ENCODE results near the gene COPZ1. TPM values are rescaled to one million over a fixed set of nuclear protein-coding genes. Genes with fewer than 3 reads are reported as not detected.

COPZ1 gene
- total and polyA plus RNA-seq, 10 donors, result 55.4 to 99.1 (median 80.5) TPM

GRCh38 chr12:54286042-54287030 is 38.6 kb upstream of the COPZ1 start:
- intact Hi-C loops (cut with DNase I; ENCODE audit: low total_unique reads), result no loop called here
- no peak for DNase-seq
- peaks cover 10 to 100% (median 77%) of the 10 kb centered on the region in 6 donors for H3K36me3 ChIP-seq
- H3K9me3 ChIP-seq, result no peaks in the 10 kb centered on the region
- H3K27ac ChIP-seq, result peak overlapping the region in 5 of 8 donors; percentile 10 to 42 (median 29)
- 63 to 81% (median 64%) methylated on average over 12 of the region's 12 CpGs for WGBS, 5 donors
- no peak overlapping the region for H3K4me3 ChIP-seq
- H3K4me1 ChIP-seq, result peaks cover 41 to 100% (median 76%) of the 10 kb centered on the region in 6 donors
- H3K27me3 ChIP-seq (replicated peaks in 1 of 7), result no peaks in the 10 kb centered on the region
- TF ChIP-seq POLR2A (IDR thresholded peaks at IDR 0.05) (no peak), CTCF (IDR thresholded peaks at IDR 0.05 in 8 of 11, conservative IDR thresholded peaks at IDR 0.05 in 3 of 11) (no peak), POLR2AphosphoS5 (IDR thresholded peaks at IDR 0.05) (peak in 1 of 3 donors; percentile 72)

DNA sequence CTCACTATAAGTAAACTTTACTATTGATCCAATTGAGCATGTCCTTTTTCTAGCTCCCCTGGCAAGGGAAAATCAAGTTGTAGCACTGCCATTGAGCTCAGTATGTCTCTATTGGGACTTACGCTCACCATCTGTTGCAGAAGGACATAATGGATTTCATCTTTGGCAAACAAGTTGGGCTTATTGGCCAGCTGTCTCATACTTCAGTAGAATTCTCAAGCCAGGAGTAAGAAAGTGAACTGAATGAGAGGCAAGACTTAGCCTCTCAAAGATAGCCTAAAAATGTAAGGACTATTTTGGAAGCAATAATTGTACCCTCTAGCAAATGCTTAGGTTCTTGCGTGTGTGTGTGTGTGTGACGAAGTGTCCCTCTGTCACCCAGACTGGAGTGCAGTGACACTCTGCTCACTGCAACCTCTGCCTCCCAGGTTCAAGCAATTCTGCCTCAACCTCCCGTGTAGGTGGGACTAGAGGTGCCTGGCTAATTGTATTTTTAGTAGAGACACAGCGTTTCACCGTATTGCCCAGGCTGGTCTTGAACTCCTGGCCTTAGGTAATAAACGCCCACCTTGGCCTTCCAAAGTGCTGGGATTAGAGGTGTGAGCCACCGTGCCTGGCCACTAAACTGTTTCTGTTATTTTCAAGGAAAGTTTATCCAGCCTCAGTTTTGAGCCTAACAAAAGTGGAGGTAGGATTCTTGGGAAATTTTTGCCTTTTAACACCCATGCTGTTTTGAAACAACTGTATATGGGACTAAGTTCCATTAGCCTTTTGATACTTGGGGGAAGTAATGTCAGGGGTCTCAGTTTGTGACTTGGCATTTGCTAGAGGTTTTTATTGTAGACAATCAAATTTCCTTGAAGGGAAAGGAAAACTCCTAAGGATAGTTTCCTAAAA is 37.4 kb upstream of the COPZ1 start:
- Histone ChIP-seq H3K9me3 (no peaks in the 10 kb centered on the region), H3K4me1 (peaks cover 29 to 100% (median 64%) of the 10 kb centered on the region in 6 donors), H3K27me3 (replicated peaks in 1 of 7) (no peaks in the 10 kb centered on the region), H3K4me3 (no peak overlapping the region), H3K27ac (peak overlapping the region in 2 of 8 donors; percentile 29 to 69), H3K36me3 (peaks cover 10 to 100% (median 66%) of the 10 kb centered on the region in 6 donors)
- intact Hi-C loops (cut with DNase I; ENCODE audit: low total_unique reads), result no loop called here
- TF ChIP-seq POLR2AphosphoS5 (IDR thresholded peaks at IDR 0.05) (peak in 2 of 3 donors; percentile 40 to 72), POLR2A (IDR thresholded peaks at IDR 0.05) (no peak), CTCF (IDR thresholded peaks at IDR 0.05 in 8 of 11, conservative IDR thresholded peaks at IDR 0.05 in 3 of 11) (no peak)
- DNase-seq, result no peak
- WGBS, 5 donors, result 64 to 78% (median 70%) methylated on average over 8 of the region's 8 CpGs

- H3K27me3 ChIP-seq (replicated peaks in 1 of 7), result no peaks in the 10 kb centered on the region
- no peak for TF ChIP-seq POLR2A (IDR thresholded peaks at IDR 0.05)
- TF ChIP-seq POLR2AphosphoS5 (IDR thresholded peaks at IDR 0.05), result peak in 1 of 3 donors; percentile 63
- no peak for TF ChIP-seq CTCF (IDR thresholded peaks at IDR 0.05 in 8 of 11, conservative IDR thresholded peaks at IDR 0.05 in 3 of 11)
- H3K9me3 ChIP-seq, result no peaks in the 10 kb centered on the region
- intact Hi-C loops (cut with DNase I; ENCODE audit: low total_unique reads), result no loop called here
- peaks cover 0 to 76% (median 24%) of the 10 kb centered on the region in 6 donors for H3K36me3 ChIP-seq
- H3K27ac ChIP-seq, result peak overlapping the region in 1 of 8 donors; percentile 69
- WGBS, 5 donors, result 90 to 94% (median 91%) methylated on average over 22 to 30 of the region's 30 CpGs
- no peak overlapping the region for H3K4me3 ChIP-seq
- peaks cover 3 to 88% (median 29%) of the 10 kb centered on the region in 6 donors for H3K4me1 ChIP-seq
- DNase-seq, result no peak
These were observed 32.6 kb upstream of the COPZ1 start for GRCh38 chr12:54292083-54292930.
